Measurements from ENCODE around the gene LRRIQ1.

GRCh38 chr12:85076688-85077430 is 40.7 kb downstream of the LRRIQ1 start:
- peak; percentile 80 for TF ChIP-seq CTCF (conservative IDR thresholded peaks at IDR 0.05; ENCODE audit: low read length)
- TF ChIP-seq EZH2phosphoT487 (IDR thresholded peaks at IDR 0.05; ENCODE audit: borderline replicate concordance, low read depth, low read length) = no peak
